ENCODE measurements around the gene PATJ. TPM values are rescaled to one million over a fixed set of nuclear protein-coding genes. Genes with fewer than 3 reads are reported as not detected.

Gene PATJ
- total RNA-seq, 2 donors from 2014 or later: 37.9 to 72.1 TPM

- no peak overlapping the region for H3K27ac ChIP-seq
- H3K9me3 ChIP-seq: no peaks in the 10 kb centered on the region
- no peak for TF ChIP-seq CTCF (IDR thresholded peaks at IDR 0.05)
- H3K4me1 ChIP-seq: no peaks in the 10 kb centered on the region
- no peak for DNase-seq (ENCODE audit: low spot score)
- no peaks in the 10 kb centered on the region for H3K36me3 ChIP-seq
- no peaks in the 10 kb centered on the region for H3K27me3 ChIP-seq
- H3K4me3 ChIP-seq: no peak overlapping the region
Measured at GRCh38 chr1:62109124-62109523, 366.8 kb downstream of the PATJ start.

- Histone ChIP-seq H3K9me3 (no peaks in the 10 kb centered on the region), H3K36me3 (no peaks in the 10 kb centered on the region), H3K4me1 (no peaks in the 10 kb centered on the region), H3K4me3 (no peak overlapping the region), H3K27me3 (no peaks in the 10 kb centered on the region), H3K27ac (peak overlapping the region in 1 of 2 donors; percentile 15)
- no peak for DNase-seq (ENCODE audit: low spot score)
- no peak for TF ChIP-seq CTCF (IDR thresholded peaks at IDR 0.05)
Measured at GRCh38 chr1:62110198-62110817, 368.0 kb downstream of the PATJ start.

GRCh38 chr1:62111084-62111483 is 368.8 kb downstream of the PATJ start:
- Histone ChIP-seq H3K9me3 (no peaks in the 10 kb centered on the region), H3K4me3 (no peak overlapping the region), H3K27ac (no peak overlapping the region), H3K36me3 (no peaks in the 10 kb centered on the region), H3K4me1 (no peaks in the 10 kb centered on the region), H3K27me3 (no peaks in the 10 kb centered on the region)
- peak in 1 of 2 donors; percentile 16 for TF ChIP-seq CTCF (IDR thresholded peaks at IDR 0.05)
- DNase-seq (ENCODE audit: low spot score): no peak

- Histone ChIP-seq H3K27ac (no peak overlapping the region), H3K36me3 (no peaks in the 10 kb centered on the region), H3K9me3 (no peaks in the 10 kb centered on the region), H3K4me3 (no peak overlapping the region), H3K4me1 (no peaks in the 10 kb centered on the region), H3K27me3 (no peaks in the 10 kb centered on the region)
- no peak for DNase-seq (ENCODE audit: low spot score)
- TF ChIP-seq CTCF (IDR thresholded peaks at IDR 0.05): no peak
Measured at GRCh38 chr1:62113507-62113906, 371.2 kb downstream of the PATJ start.

GRCh38 chr1:62117018-62117750 is 374.9 kb downstream of the PATJ start:
- no peaks in the 10 kb centered on the region for H3K27me3 ChIP-seq
- H3K9me3 ChIP-seq: no peaks in the 10 kb centered on the region
- TF ChIP-seq CTCF (IDR thresholded peaks at IDR 0.05): no peak
- no peak overlapping the region for H3K27ac ChIP-seq
- no peaks in the 10 kb centered on the region for H3K36me3 ChIP-seq
- no peaks in the 10 kb centered on the region for H3K4me1 ChIP-seq
- H3K4me3 ChIP-seq: no peak overlapping the region
- no peak for DNase-seq (ENCODE audit: low spot score)
